ENCODE data around the gene PMEL.
A peak's percentile ranks its signal among the peaks of the same experiment; 100 is the strongest.

Gene PMEL

DNA sequence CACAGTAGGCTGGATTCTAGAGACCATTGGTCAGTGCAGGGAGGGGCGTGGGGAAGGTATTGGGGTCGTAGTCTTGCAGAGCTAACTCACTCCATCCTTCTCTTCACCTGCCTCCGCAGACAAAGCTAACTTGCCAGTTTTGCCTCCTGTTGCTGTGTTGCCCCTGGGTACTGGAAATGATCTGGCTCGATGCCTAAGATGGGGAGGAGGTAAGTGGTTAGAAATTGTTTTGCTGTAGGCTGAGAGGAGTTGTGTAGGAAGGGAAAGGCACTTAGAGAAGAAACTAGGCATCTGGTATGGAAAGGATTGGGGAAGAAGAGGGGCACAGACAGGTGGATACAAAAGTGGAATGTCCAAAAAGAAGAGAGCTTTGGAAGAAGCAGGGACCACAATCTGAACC lies 23.8 kb downstream of the PMEL start:
- TF ChIP-seq CTCF (IDR thresholded peaks at IDR 0.05; ENCODE audit: low read depth, low read length), result no peak
- H3K4me3 ChIP-seq (replicated peaks in 1 of 2; ENCODE audit: low read depth in 2 of 2, low read length in 2 of 2), result no peak overlapping the region
- DNase-seq (ENCODE audit: low read depth in 2 of 2), result no peak

- H3K4me3 ChIP-seq (replicated peaks in 1 of 2; ENCODE audit: low read depth in 2 of 2, low read length in 2 of 2), result no peak overlapping the region
Measured at GRCh38 chr12:55940065-55940732, 25.6 kb downstream of the PMEL start.

DNA sequence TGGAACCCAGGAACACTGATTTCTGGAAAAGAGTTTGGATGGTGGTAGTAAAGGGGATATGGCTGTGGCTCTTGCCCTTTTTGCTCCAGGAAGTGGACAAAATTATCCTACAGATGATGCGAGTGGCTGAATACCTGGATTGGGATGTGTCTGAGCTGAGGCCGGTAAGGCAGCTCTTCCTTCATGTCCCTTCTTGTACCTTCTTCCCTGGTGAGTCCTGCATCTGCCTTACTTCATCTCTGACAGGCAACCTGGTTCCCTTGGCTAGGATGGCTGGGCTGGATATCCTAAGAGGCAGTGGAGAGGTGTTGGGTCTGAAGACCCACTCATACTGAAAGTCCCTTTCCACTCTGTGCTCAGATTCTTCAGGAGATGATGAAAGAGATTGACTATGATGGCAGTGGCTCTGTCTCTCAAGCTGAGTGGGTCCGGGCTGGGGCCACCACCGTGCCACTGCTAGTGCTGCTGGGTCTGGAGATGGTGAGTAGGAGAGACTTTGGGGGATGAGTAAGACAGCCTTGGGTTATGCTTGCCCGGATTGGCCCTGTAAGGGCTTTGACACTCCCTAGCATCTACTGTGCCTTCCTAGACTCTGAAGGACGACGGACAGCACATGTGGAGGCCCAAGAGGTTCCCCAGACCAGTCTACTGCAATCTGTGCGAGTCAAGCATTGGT lies 26.9 kb downstream of the PMEL start:
- DNase-seq (ENCODE audit: low read depth in 2 of 2), result no peak
- TF ChIP-seq CTCF (IDR thresholded peaks at IDR 0.05; ENCODE audit: low read depth, low read length), result no peak
- no peak overlapping the region for H3K4me3 ChIP-seq (replicated peaks in 1 of 2; ENCODE audit: low read depth in 2 of 2, low read length in 2 of 2)

More at GRCh38 chr12:55940065-55940732, 25.6 kb downstream of the PMEL start:
- TF ChIP-seq CTCF (IDR thresholded peaks at IDR 0.05; ENCODE audit: low read depth, low read length), result peak; percentile 94
- peak; percentile 89 to 91 for DNase-seq (ENCODE audit: low read depth in 2 of 2)

- no peak for TF ChIP-seq CTCF (IDR thresholded peaks at IDR 0.05; ENCODE audit: low read depth, low read length)
- no peak overlapping the region for H3K4me3 ChIP-seq (replicated peaks in 1 of 2; ENCODE audit: low read depth in 2 of 2, low read length in 2 of 2)
- peak in 1 of 2 donors; percentile 45 for DNase-seq (ENCODE audit: low read depth in 2 of 2)
Measured at GRCh38 chr12:55937981-55938380, 27.9 kb downstream of the PMEL start.

DNA sequence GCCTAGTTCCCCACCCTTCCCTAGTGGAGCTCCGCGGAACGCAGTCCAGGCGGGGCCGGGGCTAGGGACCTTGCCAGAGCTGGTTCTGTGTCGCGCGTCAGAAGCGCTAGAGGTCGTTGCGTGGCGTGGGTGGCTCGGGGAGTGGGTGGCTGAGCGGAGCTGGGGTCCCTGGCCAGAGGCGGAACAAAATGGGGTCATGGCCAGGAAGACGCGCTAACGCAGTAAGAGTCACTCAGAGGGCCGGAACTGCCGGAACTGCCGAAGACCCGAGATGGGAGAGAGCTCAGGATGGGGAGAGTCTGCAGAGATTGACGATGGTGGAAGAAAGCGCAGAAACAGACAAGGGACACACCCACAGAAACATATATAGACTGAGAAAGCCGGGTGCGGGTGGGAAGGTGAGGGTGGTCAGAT lies 30.1 kb downstream of the PMEL start:
- DNase-seq (ENCODE audit: low read depth in 2 of 2), result peak in 1 of 2 donors; percentile 25
- peak; percentile 11 for TF ChIP-seq CTCF (IDR thresholded peaks at IDR 0.05; ENCODE audit: low read depth, low read length)
- H3K4me3 ChIP-seq (replicated peaks in 1 of 2; ENCODE audit: low read depth in 2 of 2, low read length in 2 of 2), result peak overlapping the region in 1 of 2 donors; percentile 22

- DNase-seq (ENCODE audit: low read depth in 2 of 2), result no peak
- H3K4me3 ChIP-seq (replicated peaks in 1 of 2; ENCODE audit: low read depth in 2 of 2, low read length in 2 of 2), result no peak overlapping the region
- TF ChIP-seq CTCF (IDR thresholded peaks at IDR 0.05; ENCODE audit: low read depth, low read length), result no peak
Measured at GRCh38 chr12:55934773-55935172, 31.1 kb downstream of the PMEL start.

Data from cardiac fibroblast (primary cell).